Epidermal melanocyte (primary cell): Measurements from ENCODE around the gene TAS2R9.
"Not testable (repeated sequence)": the region's sequence is repeated elsewhere in the genome, so short reads cannot be mapped to it uniquely, and the experiment has no call there.

Source experiments
- DNase-seq: peaks from one replicate; pipeline ENCODE4 v3.0.0; 2011; ENCODE audit warnings: low spot score; ENCODE audit not compliant: insufficient read length

Gene TAS2R9, protein sequence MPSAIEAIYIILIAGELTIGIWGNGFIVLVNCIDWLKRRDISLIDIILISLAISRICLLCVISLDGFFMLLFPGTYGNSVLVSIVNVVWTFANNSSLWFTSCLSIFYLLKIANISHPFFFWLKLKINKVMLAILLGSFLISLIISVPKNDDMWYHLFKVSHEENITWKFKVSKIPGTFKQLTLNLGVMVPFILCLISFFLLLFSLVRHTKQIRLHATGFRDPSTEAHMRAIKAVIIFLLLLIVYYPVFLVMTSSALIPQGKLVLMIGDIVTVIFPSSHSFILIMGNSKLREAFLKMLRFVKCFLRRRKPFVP

DNA sequence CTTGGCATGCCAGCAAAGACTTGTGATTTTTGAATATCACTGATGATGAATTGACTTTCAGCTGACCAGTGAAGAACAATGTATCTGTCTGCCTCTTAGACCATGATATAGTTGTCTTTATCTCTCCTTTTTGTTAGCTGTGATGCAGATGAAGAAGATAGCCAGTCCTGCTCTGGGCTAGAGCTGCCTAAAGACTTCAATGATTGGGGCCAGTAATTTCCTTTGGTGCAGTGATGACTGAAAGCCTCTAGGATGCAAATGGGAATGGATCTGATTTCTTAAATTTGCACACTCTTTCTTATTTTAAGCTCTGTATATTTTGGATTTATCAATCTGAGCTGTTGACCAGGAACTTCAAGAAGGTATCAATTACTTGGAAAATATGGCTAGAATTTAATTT lies at the start of gene TAS2R9:
Gene TAS2R9, minus strand, starts transcription at position 101 of the 400 bp plus-strand sequence. Its CDS starts 93 bp downstream, at position 8.
- no peak for DNase-seq

DNA sequence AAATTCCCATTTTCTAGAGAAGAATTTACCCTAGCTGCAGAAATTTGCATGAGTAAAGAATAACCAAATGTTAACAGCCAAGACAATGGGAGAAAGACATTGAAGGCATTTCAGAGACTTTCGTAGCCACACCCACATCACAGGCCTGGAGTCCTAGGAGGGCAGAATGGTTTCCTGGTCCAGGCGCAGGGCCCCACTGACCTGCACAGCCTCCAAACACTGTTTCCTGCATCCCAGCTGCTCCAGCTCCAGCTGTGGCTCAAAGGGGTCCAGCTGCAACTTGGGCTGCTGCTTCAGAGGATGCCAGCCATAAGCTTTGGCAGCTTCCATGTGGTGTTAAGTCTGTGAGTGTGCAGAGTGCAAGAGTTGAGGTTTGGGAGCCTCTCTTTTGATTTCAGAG lies 45.8 kb upstream of the TAS2R9 start:
- no peak for DNase-seq

DNA sequence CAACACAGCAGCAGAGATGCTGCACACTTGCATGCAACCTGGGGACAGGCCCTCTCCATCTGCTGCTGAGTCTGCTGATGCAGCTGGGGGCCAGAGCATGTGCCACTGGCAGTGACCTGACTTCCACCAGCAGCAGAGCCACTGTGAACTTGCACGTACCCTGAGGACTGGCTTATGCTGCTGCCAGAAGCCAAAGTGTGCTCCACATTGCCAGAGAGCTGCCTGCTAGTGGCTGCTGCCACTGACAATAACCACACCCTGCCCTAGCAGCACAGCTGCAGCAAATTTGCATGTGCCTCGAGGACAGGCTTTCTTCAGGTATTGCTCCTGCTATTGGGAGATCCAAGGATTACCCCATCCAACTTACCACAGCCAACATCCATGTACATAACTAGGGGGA lies 43.8 kb upstream of the TAS2R9 start:
- no peak for DNase-seq

DNA sequence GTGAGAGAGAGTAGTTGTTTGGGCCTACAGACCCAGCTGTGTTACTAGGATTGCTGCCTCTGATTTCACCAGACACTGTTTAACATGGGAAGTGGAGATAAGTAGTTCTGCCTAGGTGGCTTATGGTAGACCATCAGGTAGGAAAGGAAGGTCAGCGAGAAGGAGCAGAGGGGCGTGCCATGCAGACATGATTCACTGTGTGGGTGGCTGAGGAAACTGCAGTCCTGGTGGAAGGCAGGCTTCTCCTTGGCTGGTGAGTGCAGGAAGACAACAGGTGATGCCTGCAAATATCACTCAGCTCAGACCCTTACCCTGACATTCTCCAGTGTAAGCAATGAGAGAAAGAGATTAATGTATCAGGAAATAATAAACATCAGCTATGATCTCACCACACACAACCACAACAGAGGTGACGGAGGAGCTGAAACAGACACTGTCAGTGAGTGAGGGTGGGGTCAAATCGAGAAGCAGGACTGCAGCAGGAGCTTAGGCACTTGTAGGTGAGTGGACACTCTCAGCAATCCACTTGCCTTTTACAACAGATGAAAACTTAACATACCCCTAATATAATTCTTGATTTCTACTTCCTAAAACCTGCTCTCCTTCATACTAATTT lies 41.4 kb upstream of the TAS2R9 start:
- DNase-seq = no peak

DNA sequence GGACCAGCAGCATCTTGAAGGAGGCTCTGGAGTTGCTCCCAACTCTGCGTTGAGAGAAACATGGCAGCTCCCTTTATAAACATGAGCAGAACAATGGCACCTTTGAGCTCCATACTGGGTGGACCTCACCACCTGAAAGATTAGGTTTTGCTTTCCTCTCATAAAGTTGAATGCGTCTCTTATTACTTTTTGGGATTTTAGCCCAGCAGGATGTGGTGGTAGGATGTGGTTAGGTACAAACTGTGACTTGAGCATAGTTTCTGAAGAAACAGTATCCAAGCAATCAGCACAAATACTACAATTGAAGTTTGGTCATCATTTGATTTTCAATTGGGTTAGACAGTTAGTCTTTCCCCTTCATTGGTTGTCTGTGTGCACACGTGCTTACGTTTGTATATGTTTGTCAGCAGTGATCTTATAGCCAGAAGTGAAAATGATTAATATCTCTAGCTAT lies 39.5 kb upstream of the TAS2R9 start, which contains the start of gene PRR4:
Gene PRR4, minus strand, starts transcription at position 51 of the 454 bp plus-strand sequence. Its CDS starts 38 bp downstream, at position 13.
- no peak for DNase-seq

DNA sequence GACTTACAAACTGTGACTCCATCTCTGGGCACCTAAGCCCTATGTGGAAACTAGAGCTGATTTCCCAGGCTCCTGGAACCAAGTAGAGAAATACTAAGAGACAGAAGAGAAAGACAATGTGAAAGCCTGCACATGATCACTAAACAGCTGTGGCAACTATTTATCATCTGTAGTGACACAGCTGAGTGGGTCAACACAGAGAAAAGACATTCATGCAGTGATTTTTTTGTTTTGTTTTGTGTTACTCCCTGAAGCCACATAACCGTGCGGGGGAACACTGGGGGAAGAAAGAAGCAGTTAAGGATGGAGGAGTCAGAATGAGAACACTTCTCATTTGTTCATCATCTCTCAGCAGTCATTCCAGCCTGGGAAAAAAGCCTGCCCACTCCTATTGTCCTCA lies 37.8 kb upstream of the TAS2R9 start:
- no peak for DNase-seq

DNA sequence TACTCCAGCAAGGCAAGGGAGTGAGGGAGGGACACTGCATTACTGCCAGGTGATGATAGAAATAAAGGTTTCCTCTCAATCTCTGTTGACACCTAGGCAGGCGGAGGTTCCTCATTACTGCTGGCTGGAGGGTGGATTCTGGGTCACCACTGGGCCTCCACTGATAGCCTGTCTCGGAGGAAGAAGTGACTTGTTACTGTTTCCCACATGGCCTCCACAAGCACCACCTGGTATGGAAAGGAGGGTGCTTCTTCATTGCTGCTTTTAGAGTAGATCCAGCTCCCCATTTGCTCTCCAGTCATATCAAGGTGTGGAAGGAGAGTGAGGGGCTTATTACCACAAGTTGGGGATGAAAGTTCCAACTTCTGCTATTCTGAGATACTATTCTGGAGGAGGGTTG lies 32.9 kb upstream of the TAS2R9 start:
- DNase-seq = no peak

DNA sequence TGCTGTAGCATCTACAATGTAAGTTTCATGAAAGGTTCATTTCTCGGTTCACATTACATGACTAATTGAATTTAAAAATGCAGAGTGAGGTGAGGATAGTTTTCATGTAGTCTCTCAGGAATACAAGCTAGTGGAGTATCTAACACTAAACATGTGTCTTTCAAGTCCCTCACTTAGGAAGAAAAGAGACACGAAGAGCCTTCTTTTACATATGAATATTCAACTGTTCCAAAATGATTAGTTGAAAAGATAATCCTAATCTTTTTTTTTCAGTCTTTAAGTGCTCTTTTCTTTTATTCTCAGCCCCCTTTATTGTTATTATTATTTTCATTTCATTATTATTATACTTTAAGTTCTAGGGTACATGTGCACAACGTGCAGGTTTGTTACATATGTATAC lies 28.5 kb upstream of the TAS2R9 start:
- no peak for DNase-seq

DNA sequence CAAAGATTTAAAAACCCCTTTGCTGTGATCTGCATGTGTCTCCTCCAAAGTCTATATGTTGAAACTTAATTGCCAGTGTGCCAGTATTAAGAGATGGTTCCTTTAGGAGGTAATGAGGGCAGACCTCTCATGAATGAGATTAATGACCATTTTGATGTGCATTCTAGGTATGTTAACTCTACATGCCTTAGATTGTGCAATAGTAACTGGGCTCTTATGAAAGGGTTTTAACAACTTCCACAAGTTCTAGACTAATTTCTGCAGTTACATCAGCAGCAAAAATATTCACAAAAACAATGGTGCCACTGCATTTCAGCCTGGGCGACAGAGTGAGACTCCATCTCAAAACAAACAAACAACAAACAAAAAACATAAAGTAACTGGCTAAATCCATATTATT lies 20.0 kb upstream of the TAS2R9 start:
- no peak for DNase-seq

DNA sequence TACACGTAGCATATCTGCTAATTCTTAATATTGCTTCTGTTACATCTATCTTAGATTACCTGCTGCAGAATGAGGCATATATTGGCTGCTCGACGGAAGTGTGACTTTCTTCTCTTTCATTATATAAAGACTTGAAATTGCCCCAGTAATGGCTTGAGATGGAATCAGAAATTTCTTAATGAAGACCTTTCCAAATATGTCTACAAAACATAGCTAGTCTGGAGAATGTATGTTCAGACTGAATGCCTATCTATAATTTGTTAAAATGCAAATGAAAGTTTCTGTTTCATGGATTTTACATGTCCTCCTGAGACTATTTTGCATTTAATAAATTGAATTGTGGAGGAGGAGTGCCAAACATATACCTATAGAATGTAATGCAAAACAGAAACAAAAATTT lies 16.3 kb upstream of the TAS2R9 start, which contains the start of gene TAS2R10:
Gene TAS2R10, minus strand, starts transcription at position 101 of the 400 bp plus-strand sequence. Its CDS starts 89 bp downstream, at position 12.
- DNase-seq = no peak

DNA sequence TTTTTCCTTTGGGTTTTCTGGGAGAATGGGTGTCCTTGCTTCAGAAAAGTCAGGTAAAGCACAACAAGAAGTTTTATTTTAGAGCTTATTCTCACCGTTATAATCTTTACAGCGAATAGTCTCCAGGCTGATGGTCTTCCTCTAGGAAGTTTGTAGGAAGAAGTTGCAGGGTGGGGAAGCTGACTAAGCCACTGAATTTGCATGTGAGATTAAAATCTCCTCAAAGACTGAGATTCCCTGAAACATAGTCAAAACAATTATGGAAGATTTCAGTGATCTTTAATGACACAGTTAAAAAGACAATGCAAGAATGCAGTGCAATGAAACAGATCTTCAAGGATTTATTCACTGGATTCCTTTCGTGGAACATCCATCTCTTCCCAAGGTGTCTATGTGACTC lies 15.0 kb upstream of the TAS2R9 start:
- DNase-seq = no peak

DNA sequence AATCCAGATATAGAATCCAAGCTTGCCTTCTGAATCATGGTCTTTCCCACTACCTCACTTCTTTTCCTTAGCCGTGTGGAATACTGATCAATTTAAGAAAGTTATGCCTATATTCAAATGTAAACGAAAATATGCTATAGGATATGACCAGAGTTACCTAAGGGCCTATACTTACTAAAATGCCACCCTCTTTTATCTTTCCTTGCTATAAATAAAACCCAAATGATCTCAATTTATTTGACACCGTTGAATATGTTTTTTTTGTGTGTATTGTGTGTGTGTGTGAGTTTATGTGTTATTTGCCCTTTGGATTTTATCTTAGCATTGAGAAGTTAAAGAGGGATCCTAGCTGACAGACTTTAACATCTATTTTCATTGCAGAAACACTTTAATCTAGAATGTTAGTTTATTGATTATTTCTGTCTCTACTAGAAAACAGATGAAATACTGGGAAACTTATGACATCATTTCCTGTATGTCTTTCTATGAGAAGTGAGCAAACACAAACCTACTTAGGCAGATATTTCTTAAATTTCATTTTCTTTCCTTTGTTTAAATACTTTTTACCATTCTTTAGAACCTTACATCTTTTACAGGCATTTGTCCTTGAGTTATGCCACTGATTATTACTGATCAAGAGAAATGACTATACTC lies 2.0 kb upstream of the TAS2R9 start:
- no peak for DNase-seq

DNA sequence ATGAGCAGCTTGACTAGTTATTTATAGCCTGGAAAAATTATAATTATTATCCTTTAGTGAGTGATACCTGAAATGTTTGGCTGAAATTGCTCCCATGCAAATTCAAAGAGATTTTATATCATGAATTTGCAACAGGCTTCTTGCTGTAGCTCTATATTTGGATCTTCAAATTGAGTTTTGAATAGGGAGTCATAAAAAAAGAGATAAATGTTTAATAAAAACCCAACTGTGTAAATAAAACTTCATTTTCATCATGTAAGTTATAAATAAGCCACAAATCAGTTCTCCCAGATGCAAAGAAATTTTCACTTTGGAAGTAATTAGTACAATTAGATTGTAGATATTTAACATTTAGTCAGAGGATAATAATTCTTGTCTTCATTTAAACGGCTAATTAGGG lies 2.8 kb downstream of the TAS2R9 start, which contains the start of gene TAS2R8:
Gene TAS2R8, minus strand, starts transcription at position 101 of the 400 bp plus-strand sequence. CDS start 306 bp downstream, outside the sequence.
- no peak for DNase-seq

DNA sequence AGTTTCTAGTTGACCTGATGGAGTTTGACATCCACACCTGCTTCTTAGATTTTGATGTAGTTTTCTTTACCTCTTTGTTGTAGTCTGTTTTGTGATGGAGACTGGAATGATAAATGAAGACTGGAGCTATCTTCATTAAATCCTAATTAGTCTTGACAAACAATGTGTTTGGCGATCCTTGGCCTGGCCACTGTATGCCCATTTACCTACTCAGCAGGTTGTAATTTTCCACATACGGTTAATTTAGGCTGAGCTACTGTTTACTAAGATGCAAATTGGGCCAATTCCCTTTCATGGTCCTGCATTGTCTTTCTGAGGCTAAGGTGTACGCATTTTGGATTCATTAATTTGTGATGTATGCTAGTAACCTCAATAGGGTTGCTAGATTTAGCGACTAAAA lies 7.4 kb downstream of the TAS2R9 start, which contains the start of gene TAS2R7:
Gene TAS2R7, minus strand, starts transcription at position 41 of the 400 bp plus-strand sequence. CDS start 57 bp downstream, outside the sequence.
- DNase-seq = no peak

DNA sequence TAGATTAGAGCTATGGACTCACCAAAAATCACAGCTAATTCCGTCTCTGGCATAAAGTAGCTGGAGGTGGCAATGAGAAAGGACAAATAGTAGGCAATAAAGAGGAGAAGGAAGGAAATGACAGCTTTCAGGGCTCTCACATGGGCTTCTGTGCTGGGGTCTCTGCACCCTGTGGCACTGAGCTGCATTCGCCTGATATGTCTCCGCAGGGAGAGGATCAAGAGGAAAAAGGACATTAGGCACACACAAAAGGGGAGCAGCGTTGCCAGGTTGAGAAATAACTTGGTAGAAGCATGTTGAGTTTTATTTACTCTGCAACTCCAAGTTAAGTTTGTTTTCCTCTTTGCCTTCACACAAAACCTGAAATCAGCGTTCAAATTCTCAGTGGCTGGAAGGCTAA lies 8.2 kb downstream of the TAS2R9 start:
- DNase-seq = no peak

DNA sequence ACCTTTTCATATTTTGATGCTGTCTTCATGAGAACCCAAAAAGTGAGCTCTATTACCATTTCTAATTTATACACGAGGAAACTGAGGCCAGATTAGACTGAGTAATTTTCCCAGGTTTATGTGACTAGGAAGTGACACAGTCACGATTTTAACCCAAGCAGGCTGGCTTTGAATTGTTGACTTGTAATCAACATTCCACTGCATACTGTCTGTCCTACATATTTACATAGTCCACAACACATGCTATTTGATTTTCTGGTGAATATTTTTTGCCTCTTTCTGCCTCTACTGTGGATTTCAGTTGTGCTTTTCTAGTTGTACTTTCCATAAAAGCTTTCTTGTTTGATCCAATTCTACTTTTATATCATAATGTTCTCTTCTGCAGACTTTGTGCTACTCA lies 15.7 kb downstream of the TAS2R9 start:
- DNase-seq = no peak

DNA sequence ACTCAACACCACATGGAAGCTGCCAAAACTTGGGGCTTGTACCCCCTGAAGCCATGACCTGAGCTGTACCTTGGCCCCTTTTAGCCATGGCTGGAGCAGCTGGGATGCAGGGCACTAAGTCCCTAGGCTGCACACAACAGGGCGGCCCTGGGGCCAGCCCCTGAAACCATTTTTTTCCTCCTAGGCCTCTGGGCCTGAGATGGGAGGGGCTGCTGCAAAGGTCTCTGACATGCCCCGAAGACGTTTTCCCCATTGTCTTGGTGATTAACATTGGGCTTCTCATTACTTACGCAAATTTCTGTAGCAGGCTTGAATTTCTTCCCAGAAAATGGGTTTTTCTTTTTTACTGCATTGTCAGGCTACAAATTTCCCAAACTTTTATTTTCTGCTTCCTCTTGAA lies 18.2 kb downstream of the TAS2R9 start:
- DNase-seq = not testable (repeated sequence)

DNA sequence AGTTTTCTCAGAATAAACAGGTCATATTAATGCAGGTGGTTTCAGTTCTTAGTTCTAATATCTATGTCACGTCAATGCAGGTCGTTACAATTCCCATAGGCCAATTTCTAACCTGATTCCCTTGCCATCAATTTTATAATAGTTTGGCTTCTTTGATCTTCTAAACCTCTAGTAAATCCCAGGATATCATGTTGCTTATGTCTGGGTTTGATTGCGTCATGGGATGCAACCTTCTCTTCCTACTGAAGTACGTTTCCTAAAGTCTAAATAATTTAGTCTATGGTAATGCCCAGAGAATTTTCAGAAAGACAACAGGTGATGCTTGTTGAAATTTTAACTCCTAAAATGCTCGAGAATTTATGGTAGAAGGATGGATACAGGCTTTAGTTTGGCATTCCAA lies 26.7 kb downstream of the TAS2R9 start:
- DNase-seq = no peak

DNA sequence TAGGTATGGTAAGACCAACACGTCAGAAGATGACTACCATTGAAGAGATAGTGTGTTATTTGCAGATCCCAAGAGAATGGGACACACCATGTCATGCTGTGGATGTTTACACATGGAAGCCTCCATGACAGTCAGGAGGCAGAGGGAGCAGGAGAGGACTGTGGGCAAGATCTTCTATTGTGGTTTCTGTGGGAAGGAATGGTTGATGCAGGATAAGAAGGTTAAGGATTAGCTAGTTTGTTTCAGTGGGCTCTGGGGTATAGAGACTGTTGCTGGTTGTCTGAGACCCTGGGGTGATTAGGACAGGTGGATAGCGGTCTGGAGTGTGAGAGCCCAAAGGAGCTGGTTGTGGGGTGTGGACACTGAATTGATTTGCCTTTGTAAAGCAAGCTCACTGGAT lies 30.9 kb downstream of the TAS2R9 start:
- DNase-seq = no peak

DNA sequence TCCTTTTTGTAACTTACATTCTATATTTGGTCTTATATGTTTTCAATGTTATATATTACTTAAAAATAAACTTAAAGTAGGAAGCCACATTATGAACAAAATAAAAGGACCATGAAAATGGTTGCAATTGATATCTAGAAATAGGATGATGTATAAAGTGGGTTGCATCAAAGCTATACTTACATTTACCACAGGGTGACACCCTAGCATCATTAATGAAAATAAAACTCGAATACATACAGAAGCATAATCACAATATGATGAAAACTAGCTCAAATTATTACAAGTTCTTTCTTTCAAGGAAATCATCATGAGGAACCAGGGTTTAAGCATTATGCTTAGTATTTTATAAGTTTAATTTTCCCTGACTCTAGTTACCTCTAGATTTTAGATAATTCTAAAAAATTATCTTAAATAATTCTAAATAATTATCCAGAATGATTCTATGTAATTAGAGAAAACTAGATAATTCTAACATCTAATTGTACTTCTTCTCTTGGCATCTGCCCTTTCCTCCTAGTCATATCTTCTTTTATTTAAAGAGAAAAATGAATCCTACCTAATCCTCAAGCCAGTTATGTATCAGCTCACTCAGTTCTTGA lies 38.7 kb downstream of the TAS2R9 start:
- no peak for DNase-seq

DNA sequence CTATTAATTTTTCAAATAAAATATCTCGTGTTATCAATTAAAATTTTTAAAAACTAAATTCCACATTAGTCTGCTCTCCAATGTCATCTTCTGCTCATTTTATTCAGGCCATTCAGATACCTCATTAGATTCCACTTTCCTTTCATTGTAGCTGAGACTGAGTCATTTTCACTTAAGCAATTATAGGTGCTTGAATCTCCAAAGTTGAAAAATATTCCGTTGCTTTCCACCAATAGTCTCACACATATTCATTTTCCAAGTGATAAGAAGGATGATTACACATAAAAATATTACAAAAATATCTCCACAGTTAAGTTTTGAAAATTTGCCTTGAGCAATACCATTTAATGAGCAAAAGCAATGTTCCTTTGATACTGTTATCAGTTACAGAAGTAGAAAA lies 50.3 kb downstream of the TAS2R9 start:
- DNase-seq = no peak
